DLD1 (cell line): ENCODE data around the gene RNF223.
"Not testable (repeated sequence)": the region's sequence is repeated elsewhere in the genome, so short reads cannot be mapped to it uniquely, and the experiment has no call there.

Source experiments
- in situ Hi-C: cut with HindIII; loops from 2 replicates; pipeline ENCODE4 v1.10.0; 2017; ENCODE audit warnings: low sequenced_read_pairs

Gene RNF223

GRCh38 chr1:1074631-1075147, 583 bp upstream of the RNF223 start:
- in situ Hi-C loops: no loop called here

- in situ Hi-C loops: no loop called here
These were observed 1.0 kb downstream of the RNF223 start for GRCh38 chr1:1072849-1073742.

DNA sequence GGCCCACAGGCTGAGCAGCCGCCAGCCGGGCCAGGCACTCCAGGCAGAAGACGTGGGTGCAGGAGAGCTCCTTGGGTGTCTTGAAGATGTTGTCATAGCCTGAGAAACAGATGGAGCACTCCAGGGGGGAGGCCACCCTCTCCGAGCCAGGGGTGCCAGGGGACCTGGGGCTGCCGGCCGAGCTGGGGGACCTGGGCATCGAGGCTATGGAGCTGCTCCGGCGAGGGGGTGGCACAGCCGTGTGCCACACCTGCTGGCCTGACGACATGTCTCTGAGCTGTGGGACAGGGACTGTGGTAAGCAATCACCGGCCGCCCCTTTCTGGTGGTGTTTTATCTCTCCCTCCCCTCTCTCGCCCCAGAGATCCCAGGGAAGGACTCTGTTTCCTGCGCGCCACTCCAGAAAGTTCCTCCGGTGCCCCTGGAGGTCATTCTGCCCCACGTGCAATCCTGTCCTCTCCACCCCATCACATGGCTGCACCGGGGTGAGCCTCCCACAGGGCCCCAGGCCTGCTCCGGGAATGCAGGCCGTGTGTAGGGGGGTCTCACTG, 1.7 kb downstream of the RNF223 start:
- in situ Hi-C loops: no loop called here

GRCh38 chr1:1071486-1072298, 2.4 kb downstream of the RNF223 start:
- in situ Hi-C loops: no loop called here

DNA sequence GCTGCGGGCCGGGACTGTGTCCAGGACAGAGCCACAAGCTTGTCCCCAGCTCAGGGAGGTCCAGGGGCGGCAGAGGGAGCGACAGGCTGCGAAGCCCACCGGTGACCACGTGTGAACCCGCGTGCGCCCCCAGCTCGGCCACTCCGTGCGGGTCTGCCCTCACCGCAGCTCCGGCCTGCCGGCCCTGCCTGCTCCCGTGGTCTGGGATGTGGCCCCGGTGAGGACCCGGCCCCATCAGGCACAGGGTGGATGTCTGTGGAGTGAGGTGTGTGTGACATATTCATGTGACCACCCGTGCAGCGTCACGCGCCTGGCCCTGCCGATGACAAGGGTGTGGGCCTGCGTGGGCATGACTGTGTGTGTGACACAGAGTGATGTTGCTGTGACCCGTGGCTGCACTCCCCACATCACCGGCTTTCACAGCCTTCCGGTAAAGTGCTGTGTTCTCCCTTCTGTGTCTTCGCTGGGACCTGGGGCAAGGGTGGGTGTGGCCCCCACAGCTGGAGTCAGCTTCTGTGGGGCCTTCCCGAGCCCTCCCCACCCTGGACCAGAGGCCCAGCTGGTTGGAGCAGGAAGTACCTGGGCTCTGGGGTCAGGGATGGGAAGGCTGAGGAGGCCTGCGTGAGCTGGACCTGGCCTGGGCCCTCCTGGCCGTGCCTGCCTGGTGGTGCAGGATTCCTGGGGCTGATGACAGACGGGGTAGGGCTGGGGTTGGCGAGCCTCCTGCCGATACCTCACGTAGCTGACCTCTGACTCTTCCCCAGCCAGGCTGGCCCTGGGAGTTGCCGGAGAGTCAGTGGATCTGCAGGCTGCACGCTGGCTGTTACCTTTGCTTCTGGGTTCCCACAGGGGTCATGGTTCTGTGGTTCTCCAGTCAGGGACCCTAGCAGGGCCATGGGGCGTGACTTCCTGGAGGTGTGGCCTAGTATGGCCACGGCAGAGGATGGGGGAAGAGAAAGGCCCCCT, 4.1 kb downstream of the RNF223 start:
- in situ Hi-C loops: no loop called here

DNA sequence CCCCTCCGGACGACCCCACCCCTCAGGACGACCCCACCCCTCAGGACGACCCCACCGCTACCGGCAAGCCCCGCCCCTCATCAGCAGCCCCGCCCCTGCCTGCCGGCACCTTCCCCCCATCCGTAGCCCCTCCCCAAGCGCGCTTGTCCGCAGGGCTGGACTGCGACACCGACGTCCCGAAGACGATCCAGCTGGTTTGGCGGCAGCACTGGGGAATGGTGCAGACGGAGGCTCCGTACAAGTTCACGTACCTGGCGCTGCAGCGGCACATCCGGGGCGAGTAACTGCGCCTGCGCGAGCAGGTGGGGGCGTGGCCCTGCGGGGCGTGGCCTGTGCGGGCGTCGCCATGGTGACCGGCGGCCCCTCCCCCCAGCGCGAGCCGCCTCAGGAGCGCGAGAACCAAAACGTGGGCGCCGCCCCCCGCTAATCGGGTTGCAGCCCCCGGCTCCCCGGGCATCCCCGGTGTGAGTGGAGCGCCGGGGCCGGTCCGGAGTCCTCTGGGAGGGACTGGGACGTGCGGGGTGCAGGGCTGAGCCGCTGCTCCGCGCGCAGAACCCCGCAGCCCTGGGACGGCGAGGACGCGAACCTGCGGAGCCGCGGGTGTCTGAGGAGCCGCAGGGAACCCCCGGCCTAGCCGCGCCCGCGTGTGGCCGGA, 4.9 kb downstream of the RNF223 start:
- in situ Hi-C loops: no loop called here

DNA sequence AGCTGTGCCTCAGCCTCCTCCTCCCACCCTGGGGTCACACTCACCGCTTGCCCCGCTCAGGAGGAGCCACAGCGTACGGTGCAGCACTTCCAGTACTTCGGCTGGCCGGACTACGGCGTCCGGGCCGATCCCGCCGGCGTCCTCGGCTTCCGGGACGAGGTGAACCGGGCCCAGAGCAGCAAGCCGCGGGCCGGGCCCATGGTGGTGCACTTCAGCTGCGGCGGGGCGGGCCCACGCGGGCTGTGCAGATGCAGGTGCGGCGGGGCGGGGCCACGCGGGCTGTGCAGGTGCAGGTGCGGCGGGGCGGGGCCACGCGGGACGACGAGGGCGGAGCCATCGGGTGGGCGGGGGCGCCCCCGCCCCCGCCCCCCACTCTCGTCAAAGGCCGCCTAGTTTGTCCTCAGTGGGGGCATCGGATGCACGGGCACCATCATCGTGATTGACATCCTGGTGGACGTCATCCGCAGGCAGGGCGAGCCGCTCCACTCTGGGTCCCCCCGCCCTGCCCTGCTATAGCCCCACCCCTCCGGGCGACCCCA, 5.5 kb downstream of the RNF223 start:
- in situ Hi-C loops: no loop called here

- in situ Hi-C loops: no loop called here
These were observed 6.1 kb downstream of the RNF223 start for GRCh38 chr1:1067860-1068516.

DNA sequence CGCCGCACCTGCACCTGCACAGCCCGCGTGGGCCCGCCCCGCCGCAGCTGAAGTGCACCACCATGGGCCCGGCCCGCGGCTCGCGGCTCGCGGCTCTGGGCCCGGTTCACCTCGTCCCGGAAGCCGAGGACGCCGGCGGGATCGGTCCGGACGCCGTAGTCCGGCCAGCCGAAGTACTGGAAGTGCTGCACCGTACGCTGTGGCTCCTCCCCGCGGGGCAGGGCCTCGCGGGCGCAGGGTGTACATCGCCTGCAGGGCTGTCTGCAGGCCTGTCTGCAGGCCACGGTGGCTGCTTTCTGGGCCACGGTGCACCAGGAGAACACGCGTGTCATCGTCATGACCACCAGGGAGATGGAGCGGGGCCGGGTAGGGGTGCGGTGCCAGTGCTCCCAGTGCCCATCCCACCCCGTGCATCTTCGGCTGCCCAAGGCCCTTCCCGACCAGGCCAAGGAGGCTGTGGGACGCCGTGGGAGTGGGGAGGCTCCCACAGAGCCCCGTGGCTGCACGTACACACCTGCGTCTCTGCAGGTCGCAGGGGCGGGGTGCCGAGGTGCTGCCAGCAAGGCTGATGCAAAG, 6.7 kb downstream of the RNF223 start:
- in situ Hi-C loops: no loop called here

- in situ Hi-C loops: no loop called here
These were observed 7.5 kb downstream of the RNF223 start for GRCh38 chr1:1066403-1067283.

DNA sequence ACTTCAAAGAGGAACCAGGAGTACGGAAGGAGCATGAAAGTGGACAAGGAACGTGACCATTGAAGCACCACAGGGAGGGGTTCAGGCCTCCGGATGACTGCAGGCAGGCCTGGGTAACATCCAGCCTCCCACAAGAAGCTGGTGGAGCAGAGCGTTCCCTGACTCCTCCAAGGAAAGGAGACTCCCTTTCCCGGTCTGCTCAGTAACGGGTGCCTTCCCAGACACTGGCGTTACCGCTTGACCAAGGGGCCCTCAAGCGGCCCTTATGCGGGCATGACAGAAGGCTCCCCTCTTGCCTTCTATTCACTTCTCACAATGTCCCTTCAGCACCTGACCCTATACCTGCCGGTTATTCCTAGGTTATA, 8.2 kb downstream of the RNF223 start:
- in situ Hi-C loops: not testable (repeated sequence)

DNA sequence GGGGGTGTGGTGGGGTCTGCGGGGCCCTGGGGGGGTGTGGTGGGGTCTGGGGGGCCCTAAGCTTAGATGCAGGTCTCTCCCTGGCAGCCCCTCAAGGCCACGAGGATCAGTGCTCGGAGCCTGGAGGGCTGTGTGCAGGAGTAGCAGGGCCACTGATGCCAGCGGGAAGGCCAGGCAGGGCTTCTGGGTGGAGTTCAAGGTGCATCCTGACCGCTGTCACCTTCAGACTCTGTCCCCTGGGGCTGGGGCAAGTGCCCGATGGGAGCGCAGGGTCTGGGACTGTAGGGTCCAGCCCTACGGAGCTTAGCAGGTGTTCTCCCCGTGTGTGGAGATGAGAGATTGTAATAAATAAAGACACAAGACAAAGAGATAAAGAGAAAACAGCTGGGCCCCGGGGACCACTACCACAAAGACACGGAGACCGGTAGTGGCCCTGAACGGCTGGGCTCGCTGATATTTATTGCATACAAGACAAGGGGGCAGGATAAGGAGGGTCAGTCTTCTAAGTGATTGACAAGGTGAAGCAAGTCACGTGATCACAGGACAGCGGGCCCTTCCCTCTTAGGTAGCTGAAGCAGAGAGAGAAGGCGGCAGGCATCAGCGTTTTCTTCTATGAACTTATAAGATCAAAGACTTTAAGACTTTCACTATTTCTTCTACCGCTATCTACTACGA, 8.7 kb downstream of the RNF223 start:
- in situ Hi-C loops: no loop called here

DNA sequence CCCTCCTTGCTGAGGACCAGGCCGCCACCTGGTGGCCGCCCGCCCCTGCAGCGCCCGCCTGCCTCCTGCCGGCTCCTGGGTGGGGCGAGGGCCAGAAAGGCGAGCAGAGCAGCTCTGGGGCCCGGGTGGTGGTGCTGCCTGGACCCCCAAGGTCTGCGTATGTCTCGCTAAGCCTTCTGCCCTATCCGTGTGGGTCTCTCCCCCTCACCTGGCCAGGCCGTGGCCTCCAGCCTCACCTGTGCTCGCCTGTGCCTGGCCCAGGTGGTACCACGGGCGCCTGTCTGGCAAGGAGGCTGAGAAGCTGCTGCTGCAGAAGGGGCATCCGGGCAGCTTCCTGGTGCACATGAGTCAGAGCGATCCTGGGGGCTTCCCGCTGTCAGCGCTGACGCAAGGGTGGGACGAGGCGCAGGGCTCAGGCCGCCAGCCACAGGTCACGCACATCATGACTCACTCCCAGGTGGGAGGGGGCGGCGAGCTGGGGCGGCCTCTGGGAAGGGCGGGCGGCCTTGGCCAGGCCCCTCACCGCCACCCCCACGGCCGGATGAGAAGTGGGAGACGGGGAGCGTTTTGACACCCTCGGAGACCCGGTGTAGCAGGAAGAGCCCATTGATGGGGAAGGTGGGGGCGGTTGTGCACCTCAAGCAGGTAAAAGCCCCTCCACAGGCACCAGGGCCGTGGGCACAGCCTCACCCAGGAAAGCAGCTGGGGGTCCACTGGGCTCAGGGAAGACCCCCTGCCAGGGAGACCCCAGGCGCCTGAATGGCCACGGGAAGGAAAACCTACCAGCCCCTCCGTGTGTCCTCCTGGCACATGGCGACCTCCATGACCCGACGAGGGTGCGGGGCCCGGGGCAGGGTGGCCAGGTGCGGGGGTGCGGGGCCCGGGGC, 9.9 kb downstream of the RNF223 start:
- in situ Hi-C loops: no loop called here

GRCh38 chr1:1063261-1063944, 10.7 kb downstream of the RNF223 start:
- in situ Hi-C loops: no loop called here

GRCh38 chr1:1062348-1063163, 11.6 kb downstream of the RNF223 start:
- in situ Hi-C loops: no loop called here
